ENCODE measurements around the gene CTRB1. TPM values are rescaled to one million over a fixed set of nuclear protein-coding genes. Genes with fewer than 3 reads are reported as not detected.

Gene CTRB1
- total and polyA plus RNA-seq, 2 of the 13 experiments (the other 11 are each of a cell fraction or from before 2014, with no cell fraction given), result not detected

DNA sequence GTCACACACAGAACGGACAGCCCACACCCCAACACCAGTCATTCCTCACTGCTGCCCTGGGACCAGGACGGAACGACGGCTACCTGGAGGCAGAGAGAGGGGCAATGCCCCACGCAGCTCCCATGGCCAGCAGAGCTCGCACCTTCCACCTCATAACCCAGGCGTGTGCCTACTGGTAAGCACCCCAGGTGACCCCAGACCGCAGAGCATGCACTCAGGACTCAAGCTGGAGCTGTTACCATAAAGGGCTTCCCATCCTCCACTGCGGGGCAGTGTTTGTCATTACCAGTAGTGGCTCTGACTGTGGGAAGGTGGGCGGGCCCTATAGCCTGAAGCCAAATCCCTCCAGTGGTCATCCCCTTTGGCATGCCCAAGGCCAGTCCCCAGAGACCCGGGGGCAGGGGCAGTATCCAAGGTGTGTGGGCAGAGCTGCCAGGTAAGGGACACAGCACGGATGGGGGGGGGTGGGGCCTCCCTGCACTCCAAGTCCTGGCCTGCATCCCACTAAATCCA, 37.3 kb downstream of the CTRB1 start (continued):
- TF ChIP-seq ZNF598 (CRISPR knock-in tag; IDR thresholded peaks at IDR 0.05; ENCODE audit: borderline replicate concordance) (no peak), MIER3 (CRISPR knock-in tag; IDR thresholded peaks at IDR 0.05; ENCODE audit: borderline replicate concordance) (no peak), NR2C2 (CRISPR knock-in tag; IDR thresholded peaks at IDR 0.05; ENCODE audit: borderline replicate concordance) (no peak), CENPT (CRISPR knock-in tag; IDR thresholded peaks at IDR 0.05; ENCODE audit: low read depth) (no peak), ZFP62 (CRISPR knock-in tag; IDR thresholded peaks at IDR 0.05) (no peak), ATF7 (IDR thresholded peaks at IDR 0.05) (no peak), ATF7 (CRISPR knock-in tag; IDR thresholded peaks at IDR 0.05) (0 out of 2 replicates have a peak, but pooled peaks have one; percentile 5), ZNF430 (CRISPR knock-in tag; IDR thresholded peaks at IDR 0.05) (no peak), TBX3 (IDR thresholded peaks at IDR 0.05; ENCODE audit: borderline replicate concordance) (no peak), PTBP1 (IDR thresholded peaks at IDR 0.05; ENCODE audit: low read depth, low read length, poor library complexity, severe bottlenecking) (peak; percentile 28), FOSL1 (CRISPR knock-in tag; IDR thresholded peaks at IDR 0.05; ENCODE audit: borderline replicate concordance) (no peak), ZNF790 (CRISPR knock-in tag; IDR thresholded peaks at IDR 0.05; ENCODE audit: borderline replicate concordance) (no peak), ZNF577 (CRISPR knock-in tag; IDR thresholded peaks at IDR 0.05; ENCODE audit: borderline replicate concordance, low read depth) (no peak), ZNF788 (CRISPR knock-in tag; IDR thresholded peaks at IDR 0.05; ENCODE audit: borderline replicate concordance) (no peak), PRPF4 (IDR thresholded peaks at IDR 0.05; ENCODE audit: low read depth, low read length, poor library complexity, severe bottlenecking) (no peak), ZMYM3 (CRISPR knock-in tag; IDR thresholded peaks at IDR 0.05) (no peak)
- TF ChIP-seq, protein P1, sequence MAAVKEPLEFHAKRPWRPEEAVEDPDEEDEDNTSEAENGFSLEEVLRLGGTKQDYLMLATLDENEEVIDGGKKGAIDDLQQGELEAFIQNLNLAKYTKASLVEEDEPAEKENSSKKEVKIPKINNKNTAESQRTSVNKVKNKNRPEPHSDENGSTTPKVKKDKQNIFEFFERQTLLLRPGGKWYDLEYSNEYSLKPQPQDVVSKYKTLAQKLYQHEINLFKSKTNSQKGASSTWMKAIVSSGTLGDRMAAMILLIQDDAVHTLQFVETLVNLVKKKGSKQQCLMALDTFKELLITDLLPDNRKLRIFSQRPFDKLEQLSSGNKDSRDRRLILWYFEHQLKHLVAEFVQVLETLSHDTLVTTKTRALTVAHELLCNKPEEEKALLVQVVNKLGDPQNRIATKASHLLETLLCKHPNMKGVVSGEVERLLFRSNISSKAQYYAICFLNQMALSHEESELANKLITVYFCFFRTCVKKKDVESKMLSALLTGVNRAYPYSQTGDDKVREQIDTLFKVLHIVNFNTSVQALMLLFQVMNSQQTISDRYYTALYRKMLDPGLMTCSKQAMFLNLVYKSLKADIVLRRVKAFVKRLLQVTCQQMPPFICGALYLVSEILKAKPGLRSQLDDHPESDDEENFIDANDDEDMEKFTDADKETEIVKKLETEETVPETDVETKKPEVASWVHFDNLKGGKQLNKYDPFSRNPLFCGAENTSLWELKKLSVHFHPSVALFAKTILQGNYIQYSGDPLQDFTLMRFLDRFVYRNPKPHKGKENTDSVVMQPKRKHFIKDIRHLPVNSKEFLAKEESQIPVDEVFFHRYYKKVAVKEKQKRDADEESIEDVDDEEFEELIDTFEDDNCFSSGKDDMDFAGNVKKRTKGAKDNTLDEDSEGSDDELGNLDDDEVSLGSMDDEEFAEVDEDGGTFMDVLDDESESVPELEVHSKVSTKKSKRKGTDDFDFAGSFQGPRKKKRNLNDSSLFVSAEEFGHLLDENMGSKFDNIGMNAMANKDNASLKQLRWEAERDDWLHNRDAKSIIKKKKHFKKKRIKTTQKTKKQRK (IDR thresholded peaks at IDR 0.05; ENCODE audit: low read length), result no peak
- TF ChIP-seq, protein P2, sequence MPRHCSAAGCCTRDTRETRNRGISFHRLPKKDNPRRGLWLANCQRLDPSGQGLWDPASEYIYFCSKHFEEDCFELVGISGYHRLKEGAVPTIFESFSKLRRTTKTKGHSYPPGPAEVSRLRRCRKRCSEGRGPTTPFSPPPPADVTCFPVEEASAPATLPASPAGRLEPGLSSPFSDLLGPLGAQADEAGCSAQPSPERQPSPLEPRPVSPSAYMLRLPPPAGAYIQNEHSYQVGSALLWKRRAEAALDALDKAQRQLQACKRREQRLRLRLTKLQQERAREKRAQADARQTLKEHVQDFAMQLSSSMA (CRISPR knock-in tag; IDR thresholded peaks at IDR 0.05), result no peak
- TF ChIP-seq, protein P3, sequence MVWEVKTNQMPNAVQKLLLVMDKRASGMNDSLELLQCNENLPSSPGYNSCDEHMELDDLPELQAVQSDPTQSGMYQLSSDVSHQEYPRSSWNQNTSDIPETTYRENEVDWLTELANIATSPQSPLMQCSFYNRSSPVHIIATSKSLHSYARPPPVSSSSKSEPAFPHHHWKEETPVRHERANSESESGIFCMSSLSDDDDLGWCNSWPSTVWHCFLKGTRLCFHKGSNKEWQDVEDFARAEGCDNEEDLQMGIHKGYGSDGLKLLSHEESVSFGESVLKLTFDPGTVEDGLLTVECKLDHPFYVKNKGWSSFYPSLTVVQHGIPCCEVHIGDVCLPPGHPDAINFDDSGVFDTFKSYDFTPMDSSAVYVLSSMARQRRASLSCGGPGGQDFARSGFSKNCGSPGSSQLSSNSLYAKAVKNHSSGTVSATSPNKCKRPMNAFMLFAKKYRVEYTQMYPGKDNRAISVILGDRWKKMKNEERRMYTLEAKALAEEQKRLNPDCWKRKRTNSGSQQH (CRISPR knock-in tag; IDR thresholded peaks at IDR 0.05; ENCODE audit: low read depth), result no peak
- TF ChIP-seq, protein P4, sequence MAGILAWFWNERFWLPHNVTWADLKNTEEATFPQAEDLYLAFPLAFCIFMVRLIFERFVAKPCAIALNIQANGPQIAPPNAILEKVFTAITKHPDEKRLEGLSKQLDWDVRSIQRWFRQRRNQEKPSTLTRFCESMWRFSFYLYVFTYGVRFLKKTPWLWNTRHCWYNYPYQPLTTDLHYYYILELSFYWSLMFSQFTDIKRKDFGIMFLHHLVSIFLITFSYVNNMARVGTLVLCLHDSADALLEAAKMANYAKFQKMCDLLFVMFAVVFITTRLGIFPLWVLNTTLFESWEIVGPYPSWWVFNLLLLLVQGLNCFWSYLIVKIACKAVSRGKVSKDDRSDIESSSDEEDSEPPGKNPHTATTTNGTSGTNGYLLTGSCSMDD (CRISPR knock-in tag; IDR thresholded peaks at IDR 0.05), result no peak
